Glutamatergic neuron (in vitro differentiated cells): ENCODE measurements around the gene TMED1. TPM values are rescaled to one million over a fixed set of nuclear protein-coding genes. Genes with fewer than 3 reads are reported as not detected.
A peak's percentile ranks its signal among the peaks of the same experiment; 100 is the strongest.
"Not testable (repeated sequence)": the region's sequence is repeated elsewhere in the genome, so short reads cannot be mapped to it uniquely, and the experiment has no call there.

Source experiments
- DNase-seq: peaks from one replicate; pipeline ENCODE4 v3.0.0; 2022
- H3K27ac Mint-ChIP-seq: one replicate; pipeline ENCODE4 v1.8.0; 2020; ENCODE audit warnings: mild to moderate bottlenecking, mixed read lengths, inconsistent platforms; ENCODE audit not compliant: unreplicated experiment
- H3K27me3 Mint-ChIP-seq: one replicate; pipeline ENCODE4 v1.8.0; 2020; ENCODE audit warnings: mild to moderate bottlenecking, moderate library complexity, mixed read lengths, inconsistent platforms; ENCODE audit not compliant: unreplicated experiment
- H3K36me3 Mint-ChIP-seq: one replicate; pipeline ENCODE4 v1.8.0; 2020; ENCODE audit warnings: mild to moderate bottlenecking, mixed read lengths, inconsistent platforms; ENCODE audit not compliant: unreplicated experiment
- H3K4me1 Mint-ChIP-seq: one replicate; pipeline ENCODE4 v1.8.0; 2020; ENCODE audit warnings: mild to moderate bottlenecking, low read depth, mixed read lengths, inconsistent platforms; ENCODE audit not compliant: unreplicated experiment
- H3K4me3 Mint-ChIP-seq: one replicate; pipeline ENCODE4 v1.8.0; 2020; ENCODE audit warnings: mild to moderate bottlenecking, mixed read lengths, inconsistent platforms; ENCODE audit not compliant: unreplicated experiment
- H3K9me3 Mint-ChIP-seq: one replicate; pipeline ENCODE4 v1.8.0; 2020; ENCODE audit warnings: mild to moderate bottlenecking, moderate library complexity, mixed read lengths, inconsistent platforms; ENCODE audit not compliant: unreplicated experiment
- total RNA-seq: library from RNA; stranded (reverse); fragmentation: NEBNext Ultra II Directional; extraction: Animal tissue kit (Norgen Biotek cat#: 25700); gene quantifications from one replicate; pipeline ENCODE4 v1.2.1, GENCODE V29; 2021; ENCODE audit not compliant: unreplicated experiment
- TF ChIP-seq, protein P1 (sequence below): fragments of 200-600 bp; sonication (generic); IDR thresholded peaks from one replicate; pipeline ENCODE4 v1.5.0; 2021; ENCODE audit not compliant: partially characterized antibody, unreplicated experiment

Gene TMED1
- total RNA-seq, 1 donor from 2014 or later, result 10.4 TPM

DNA sequence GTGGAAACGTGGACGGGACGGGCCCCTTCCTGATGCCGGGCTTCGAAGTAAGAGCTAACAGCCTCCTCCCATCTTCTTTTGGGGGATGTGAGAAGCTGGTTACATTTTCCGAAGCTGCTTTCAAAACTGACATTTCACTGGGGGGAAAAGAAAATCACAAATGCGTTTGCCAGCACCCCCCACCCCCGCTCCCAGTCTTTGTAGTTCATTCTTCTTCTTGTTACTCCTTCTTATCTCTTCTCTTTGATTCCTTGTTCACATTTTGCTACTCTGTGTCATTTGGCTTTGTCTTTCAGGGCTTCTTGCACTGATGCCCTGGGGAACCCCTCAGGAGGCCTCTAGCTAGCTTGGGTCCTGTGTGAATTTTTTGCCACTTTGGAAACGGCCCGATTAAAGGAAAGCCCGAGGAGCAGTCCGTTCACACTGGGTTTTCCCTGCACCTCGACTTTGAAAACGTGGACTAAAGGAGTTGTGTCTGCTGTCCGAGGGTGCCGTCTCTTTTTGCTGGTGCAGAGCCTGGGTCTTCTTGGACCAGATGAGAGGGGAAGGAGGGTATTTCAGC lies 36.6 kb upstream of the TMED1 start:
- Mint-ChIP-seq H3K36me3 (no peaks in the 10 kb centered on the region), H3K4me3 (peak overlapping the region; percentile 99), H3K9me3 (peaks cover 13% of the 10 kb centered on the region), H3K27ac (peak overlapping the region; percentile 97), H3K4me1 (peaks cover 18% of the 10 kb centered on the region), H3K27me3 (peaks cover 12% of the 10 kb centered on the region)
- no peak for DNase-seq
- TF ChIP-seq, protein P1, sequence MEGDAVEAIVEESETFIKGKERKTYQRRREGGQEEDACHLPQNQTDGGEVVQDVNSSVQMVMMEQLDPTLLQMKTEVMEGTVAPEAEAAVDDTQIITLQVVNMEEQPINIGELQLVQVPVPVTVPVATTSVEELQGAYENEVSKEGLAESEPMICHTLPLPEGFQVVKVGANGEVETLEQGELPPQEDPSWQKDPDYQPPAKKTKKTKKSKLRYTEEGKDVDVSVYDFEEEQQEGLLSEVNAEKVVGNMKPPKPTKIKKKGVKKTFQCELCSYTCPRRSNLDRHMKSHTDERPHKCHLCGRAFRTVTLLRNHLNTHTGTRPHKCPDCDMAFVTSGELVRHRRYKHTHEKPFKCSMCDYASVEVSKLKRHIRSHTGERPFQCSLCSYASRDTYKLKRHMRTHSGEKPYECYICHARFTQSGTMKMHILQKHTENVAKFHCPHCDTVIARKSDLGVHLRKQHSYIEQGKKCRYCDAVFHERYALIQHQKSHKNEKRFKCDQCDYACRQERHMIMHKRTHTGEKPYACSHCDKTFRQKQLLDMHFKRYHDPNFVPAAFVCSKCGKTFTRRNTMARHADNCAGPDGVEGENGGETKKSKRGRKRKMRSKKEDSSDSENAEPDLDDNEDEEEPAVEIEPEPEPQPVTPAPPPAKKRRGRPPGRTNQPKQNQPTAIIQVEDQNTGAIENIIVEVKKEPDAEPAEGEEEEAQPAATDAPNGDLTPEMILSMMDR, result no peak

DNA sequence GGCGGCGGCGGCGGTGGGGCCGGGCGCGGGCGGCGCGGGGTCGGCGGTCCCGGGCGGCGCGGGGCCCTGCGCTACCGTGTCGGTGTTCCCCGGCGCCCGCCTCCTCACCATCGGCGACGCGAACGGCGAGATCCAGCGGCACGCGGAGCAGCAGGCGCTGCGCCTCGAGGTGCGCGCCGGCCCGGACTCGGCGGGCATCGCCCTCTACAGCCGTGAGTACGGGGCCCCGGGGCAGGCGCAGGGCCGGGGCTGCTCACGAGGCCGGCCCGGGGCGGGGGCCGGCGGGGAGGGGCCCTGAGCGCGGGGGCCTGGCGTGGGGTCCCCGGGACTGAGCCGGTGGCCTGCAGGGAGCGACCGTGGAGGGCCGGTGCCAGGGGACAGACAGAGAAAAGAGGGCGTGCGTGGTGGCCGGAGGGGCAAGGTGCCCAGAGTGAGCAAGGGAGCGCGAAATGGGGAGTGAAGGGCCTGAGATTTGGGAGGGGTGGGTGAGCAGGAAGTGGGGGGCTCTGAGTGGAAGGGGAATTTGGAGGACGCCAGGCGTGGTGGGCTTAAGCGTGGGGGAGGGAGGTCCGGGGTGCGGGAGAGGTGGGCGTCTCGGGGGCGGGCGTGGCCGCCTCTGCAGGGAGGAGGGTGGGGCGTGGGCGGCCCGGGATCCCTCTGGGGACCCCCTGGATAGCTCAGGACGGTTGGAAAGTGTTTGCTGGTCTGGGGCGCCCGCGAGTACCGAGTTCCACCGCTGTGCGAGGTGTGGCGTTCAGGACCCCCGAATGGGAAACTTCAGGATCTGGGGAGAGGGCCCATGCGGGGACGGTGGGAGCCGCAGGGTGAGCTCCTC lies 35.9 kb upstream of the TMED1 start:
- peaks cover 12% of the 10 kb centered on the region for H3K27me3 Mint-ChIP-seq
- peaks cover 14% of the 10 kb centered on the region for H3K4me1 Mint-ChIP-seq
- peak overlapping the region; percentile 97 for H3K27ac Mint-ChIP-seq
- no peaks in the 10 kb centered on the region for H3K36me3 Mint-ChIP-seq
- H3K4me3 Mint-ChIP-seq, result peak overlapping the region; percentile 99
- TF ChIP-seq, protein P1, result peak; percentile 61
- peak; percentile 77 for DNase-seq
- peaks cover 13% of the 10 kb centered on the region for H3K9me3 Mint-ChIP-seq

DNA sequence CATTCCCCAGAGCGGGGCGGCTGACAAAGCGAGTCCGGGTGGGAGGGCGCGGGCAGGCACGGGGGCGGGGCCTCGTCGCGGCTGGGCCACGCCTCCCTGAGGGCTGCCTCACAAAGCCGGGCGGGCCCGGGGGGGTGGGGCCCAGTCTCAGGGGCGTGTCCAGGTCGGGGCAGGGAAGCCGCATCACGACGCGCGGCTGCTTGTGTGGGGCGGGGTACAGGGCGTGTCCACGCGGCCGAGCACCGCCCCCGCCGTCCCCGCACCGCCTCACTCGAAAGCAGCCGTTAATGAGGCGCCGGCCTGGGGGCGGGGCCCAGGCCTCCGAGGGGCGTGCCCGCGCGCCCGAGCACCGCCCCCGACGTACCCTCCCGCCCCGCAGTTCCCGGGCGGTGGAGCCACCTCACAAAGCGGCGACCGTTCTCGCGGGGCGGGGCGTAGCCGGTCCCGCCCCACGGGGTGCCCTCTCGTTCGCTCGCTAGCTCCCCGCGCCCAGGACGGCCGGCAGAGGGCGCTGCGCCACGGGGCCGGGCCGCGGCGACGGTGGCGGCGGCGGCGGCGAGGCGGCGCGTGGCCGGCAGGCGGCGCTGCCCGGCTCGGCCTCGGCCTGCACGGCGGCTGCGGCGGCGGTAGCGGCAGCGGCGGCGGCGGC lies 35.1 kb upstream of the TMED1 start, which contains the start of gene CARM1:
Gene CARM1, plus strand, starts transcription at position 599 of the 649 bp plus-strand sequence. CDS start 150 bp downstream, outside the sequence.
- Mint-ChIP-seq H3K4me3 (peak within 1 kb of the TSS; percentile 99), H3K27ac (peak within 1 kb of the TSS; percentile 97), H3K4me1 (peaks cover 14% of the 10 kb centered on the region), H3K27me3 (peaks cover 12% of the 10 kb centered on the region), H3K9me3 (peaks cover 13% of the 10 kb centered on the region), H3K36me3 (no peaks in the 10 kb centered on the region)
- TF ChIP-seq, protein P1, result peak; percentile 68
- peak; percentile 99 for DNase-seq

DNA sequence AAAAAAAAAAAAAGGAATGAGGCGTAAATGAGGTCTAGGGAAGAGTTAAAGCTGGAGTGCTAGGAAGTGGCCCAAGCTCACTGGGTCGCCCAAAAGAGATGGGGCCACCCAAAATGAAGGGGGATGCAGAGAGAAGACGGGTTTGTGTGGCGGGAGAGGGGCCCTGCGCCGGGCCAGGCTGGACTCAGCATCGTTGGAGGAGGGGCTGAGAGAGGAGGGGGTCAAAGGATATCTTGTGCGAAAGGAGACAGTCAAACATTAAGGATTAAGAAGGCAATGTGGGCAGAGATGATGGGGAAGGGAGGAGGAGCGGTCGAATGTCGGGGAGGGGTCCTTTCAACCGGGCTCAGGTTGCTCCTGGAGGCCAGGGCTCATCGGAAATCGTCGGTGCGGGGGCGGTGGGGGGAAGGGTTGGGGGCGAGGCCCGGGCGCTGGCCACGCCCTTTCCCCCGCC lies 34.5 kb upstream of the TMED1 start:
- H3K4me1 Mint-ChIP-seq, result peaks cover 14% of the 10 kb centered on the region
- TF ChIP-seq, protein P1, result no peak
- H3K27ac Mint-ChIP-seq, result peak overlapping the region; percentile 97
- peaks cover 13% of the 10 kb centered on the region for H3K9me3 Mint-ChIP-seq
- DNase-seq, result no peak
- H3K4me3 Mint-ChIP-seq, result peak overlapping the region; percentile 87
- H3K27me3 Mint-ChIP-seq, result peaks cover 12% of the 10 kb centered on the region
- no peaks in the 10 kb centered on the region for H3K36me3 Mint-ChIP-seq

DNA sequence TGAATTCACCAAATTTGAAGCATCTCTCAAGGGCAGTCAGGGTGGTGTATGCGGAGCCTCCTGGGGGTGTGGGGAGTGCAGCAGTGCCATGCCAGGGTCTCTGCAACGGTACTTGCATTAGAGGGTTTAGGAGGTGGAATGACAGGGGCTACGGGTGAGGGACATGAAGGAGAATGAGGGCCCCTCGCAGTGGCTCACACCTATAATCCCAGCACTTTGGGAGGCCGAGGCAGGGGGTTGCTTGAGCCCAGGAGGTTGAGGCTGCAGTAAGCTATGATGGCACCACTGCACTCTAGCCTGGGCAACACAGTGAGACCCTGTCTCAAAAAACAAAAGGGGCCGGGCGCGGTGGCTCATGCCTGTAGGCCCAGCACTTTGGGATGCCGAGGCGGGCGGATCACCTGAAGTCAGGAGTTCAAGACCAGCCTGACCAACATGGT lies 33.9 kb upstream of the TMED1 start:
- Mint-ChIP-seq H3K9me3 (peaks cover 13% of the 10 kb centered on the region), H3K4me1 (peaks cover 11% of the 10 kb centered on the region), H3K27ac (peak overlapping the region; percentile 97), H3K27me3 (peaks cover 12% of the 10 kb centered on the region), H3K4me3 (peak overlapping the region; percentile 87)
- H3K36me3 Mint-ChIP-seq, DNase-seq: not testable (repeated sequence)
